ENCODE data around the gene GULP1.

Gene GULP1

DNA sequence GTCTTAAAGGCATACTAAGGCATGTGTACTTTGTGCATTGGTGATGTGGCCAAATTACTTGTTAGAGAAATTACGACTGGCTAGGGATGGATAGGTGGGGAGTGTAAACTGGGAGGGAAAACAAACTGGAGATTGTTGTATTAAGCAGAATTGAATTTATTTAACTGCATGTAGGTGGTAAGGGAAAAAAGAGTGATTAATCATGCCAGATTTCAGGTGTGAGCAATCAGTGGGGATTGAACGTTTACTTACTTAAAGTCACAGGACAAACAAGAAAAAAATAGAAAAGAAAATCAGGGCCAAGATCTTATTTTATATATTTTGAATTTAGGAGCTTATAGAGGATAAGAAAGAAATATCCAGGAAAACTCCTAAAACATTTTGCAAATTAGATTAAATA is 88.6 kb downstream of the GULP1 start:
- Histone ChIP-seq H3K27me3 (ENCODE audit: insufficient read depth, poor library complexity, severe bottlenecking) (no peaks in the 10 kb centered on the region), H3K27ac (replicated peaks) (no peak overlapping the region), H3K4me3 (replicated peaks; ENCODE audit: insufficient read depth, low read length) (no peak overlapping the region)
- TF ChIP-seq POLR2AphosphoS5 (IDR thresholded peaks at IDR 0.05; ENCODE audit: low read depth), result no peak
- TF ChIP-seq, protein P1, sequence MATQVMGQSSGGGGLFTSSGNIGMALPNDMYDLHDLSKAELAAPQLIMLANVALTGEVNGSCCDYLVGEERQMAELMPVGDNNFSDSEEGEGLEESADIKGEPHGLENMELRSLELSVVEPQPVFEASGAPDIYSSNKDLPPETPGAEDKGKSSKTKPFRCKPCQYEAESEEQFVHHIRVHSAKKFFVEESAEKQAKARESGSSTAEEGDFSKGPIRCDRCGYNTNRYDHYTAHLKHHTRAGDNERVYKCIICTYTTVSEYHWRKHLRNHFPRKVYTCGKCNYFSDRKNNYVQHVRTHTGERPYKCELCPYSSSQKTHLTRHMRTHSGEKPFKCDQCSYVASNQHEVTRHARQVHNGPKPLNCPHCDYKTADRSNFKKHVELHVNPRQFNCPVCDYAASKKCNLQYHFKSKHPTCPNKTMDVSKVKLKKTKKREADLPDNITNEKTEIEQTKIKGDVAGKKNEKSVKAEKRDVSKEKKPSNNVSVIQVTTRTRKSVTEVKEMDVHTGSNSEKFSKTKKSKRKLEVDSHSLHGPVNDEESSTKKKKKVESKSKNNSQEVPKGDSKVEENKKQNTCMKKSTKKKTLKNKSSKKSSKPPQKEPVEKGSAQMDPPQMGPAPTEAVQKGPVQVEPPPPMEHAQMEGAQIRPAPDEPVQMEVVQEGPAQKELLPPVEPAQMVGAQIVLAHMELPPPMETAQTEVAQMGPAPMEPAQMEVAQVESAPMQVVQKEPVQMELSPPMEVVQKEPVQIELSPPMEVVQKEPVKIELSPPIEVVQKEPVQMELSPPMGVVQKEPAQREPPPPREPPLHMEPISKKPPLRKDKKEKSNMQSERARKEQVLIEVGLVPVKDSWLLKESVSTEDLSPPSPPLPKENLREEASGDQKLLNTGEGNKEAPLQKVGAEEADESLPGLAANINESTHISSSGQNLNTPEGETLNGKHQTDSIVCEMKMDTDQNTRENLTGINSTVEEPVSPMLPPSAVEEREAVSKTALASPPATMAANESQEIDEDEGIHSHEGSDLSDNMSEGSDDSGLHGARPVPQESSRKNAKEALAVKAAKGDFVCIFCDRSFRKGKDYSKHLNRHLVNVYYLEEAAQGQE (IDR thresholded peaks at IDR 0.05; ENCODE audit: insufficient replicate concordance, low read depth), result no peak
- TF ChIP-seq, protein P2, sequence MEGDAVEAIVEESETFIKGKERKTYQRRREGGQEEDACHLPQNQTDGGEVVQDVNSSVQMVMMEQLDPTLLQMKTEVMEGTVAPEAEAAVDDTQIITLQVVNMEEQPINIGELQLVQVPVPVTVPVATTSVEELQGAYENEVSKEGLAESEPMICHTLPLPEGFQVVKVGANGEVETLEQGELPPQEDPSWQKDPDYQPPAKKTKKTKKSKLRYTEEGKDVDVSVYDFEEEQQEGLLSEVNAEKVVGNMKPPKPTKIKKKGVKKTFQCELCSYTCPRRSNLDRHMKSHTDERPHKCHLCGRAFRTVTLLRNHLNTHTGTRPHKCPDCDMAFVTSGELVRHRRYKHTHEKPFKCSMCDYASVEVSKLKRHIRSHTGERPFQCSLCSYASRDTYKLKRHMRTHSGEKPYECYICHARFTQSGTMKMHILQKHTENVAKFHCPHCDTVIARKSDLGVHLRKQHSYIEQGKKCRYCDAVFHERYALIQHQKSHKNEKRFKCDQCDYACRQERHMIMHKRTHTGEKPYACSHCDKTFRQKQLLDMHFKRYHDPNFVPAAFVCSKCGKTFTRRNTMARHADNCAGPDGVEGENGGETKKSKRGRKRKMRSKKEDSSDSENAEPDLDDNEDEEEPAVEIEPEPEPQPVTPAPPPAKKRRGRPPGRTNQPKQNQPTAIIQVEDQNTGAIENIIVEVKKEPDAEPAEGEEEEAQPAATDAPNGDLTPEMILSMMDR (IDR thresholded peaks at IDR 0.05; ENCODE audit: insufficient read depth, low read length), result no peak
- no peak for TF ChIP-seq SPI1 (IDR thresholded peaks at IDR 0.05; ENCODE audit: borderline replicate concordance, low read depth)
- no peak for TF ChIP-seq GABPA (IDR thresholded peaks at IDR 0.05; ENCODE audit: low read depth)
- no peak for DNase-seq (ENCODE audit: low read depth in 1 of 2, low spot score in 1 of 2)

DNA sequence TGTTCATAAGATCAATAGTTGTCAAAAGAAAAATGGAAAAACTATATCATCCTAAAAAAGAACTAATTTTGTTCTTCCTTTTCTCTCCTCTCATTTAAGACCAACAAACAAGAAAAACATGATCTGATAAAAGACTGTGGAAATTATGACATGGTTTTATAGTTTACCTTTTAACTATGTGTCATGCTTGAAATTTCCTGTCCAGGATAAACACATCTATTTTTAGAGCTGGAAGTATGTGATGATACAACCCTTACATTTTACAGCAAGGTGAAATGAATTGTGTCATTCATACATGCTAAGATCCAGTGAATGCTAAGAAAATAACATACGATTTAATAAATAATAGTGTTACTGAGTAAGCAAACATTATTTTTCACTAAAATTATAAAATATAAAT is 89.9 kb downstream of the GULP1 start:
- H3K27ac ChIP-seq (replicated peaks), result no peak overlapping the region
- no peaks in the 10 kb centered on the region for H3K27me3 ChIP-seq (ENCODE audit: insufficient read depth, poor library complexity, severe bottlenecking)
- no peak for DNase-seq (ENCODE audit: low read depth in 1 of 2, low spot score in 1 of 2)
- H3K4me3 ChIP-seq (replicated peaks; ENCODE audit: insufficient read depth, low read length), result no peak overlapping the region
- TF ChIP-seq, protein P1 (IDR thresholded peaks at IDR 0.05; ENCODE audit: insufficient replicate concordance, low read depth), result no peak
- no peak for TF ChIP-seq SPI1 (IDR thresholded peaks at IDR 0.05; ENCODE audit: borderline replicate concordance, low read depth)
- TF ChIP-seq POLR2AphosphoS5 (IDR thresholded peaks at IDR 0.05; ENCODE audit: low read depth), result no peak
- TF ChIP-seq, protein P2 (IDR thresholded peaks at IDR 0.05; ENCODE audit: insufficient read depth, low read length), result no peak
- TF ChIP-seq GABPA (IDR thresholded peaks at IDR 0.05; ENCODE audit: low read depth), result no peak

DNA sequence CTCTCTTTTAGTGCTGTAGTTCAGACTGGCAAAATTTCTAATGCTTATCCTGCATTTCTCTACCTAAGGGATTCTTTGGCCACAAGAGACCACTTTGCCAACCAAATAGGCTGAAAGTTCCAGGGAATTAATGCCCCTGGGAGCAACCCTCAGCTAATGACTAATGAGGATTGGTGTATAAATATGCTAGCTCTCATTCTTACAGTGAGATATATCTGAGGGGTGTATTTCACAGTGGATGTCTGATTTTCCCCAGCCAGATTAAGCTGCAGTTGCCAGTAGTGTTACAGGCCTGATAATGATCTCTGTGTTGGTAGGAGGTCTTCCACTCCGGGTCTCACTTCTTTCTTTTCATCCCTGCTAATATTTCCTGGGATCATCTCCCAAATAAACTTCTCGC is 90.4 kb downstream of the GULP1 start:
- Histone ChIP-seq H3K4me3 (replicated peaks; ENCODE audit: insufficient read depth, low read length) (no peak overlapping the region), H3K27ac (replicated peaks) (no peak overlapping the region), H3K27me3 (ENCODE audit: insufficient read depth, poor library complexity, severe bottlenecking) (no peaks in the 10 kb centered on the region)
- TF ChIP-seq GABPA (IDR thresholded peaks at IDR 0.05; ENCODE audit: low read depth) (no peak), SPI1 (IDR thresholded peaks at IDR 0.05; ENCODE audit: borderline replicate concordance, low read depth) (no peak), POLR2AphosphoS5 (IDR thresholded peaks at IDR 0.05; ENCODE audit: low read depth) (no peak)
- TF ChIP-seq, protein P1 (IDR thresholded peaks at IDR 0.05; ENCODE audit: insufficient replicate concordance, low read depth), result no peak
- TF ChIP-seq, protein P2 (IDR thresholded peaks at IDR 0.05; ENCODE audit: insufficient read depth, low read length), result no peak
- DNase-seq (ENCODE audit: low read depth in 1 of 2, low spot score in 1 of 2), result no peak
